Motor neuron (in vitro differentiated cells): Measurements from ENCODE around the gene GOLGA8J. TPM values are rescaled to one million over a fixed set of nuclear protein-coding genes. Genes with fewer than 3 reads are reported as not detected.
A peak's percentile ranks its signal among the peaks of the same experiment; 100 is the strongest.
"Not testable (repeated sequence)": the region's sequence is repeated elsewhere in the genome, so short reads cannot be mapped to it uniquely, and the experiment has no call there.

Experiments used
- ATAC-seq, 8 experiments: fragments of 200-7000 bp; cut with Tn5 transposase; replicated peaks in 6 of 8; 2 replicates each; pipeline ENCODE4 v1.8.0; 2021; ENCODE audit warnings: mild to moderate bottlenecking in 8 of 8, moderate library complexity in 8 of 8
- H3K27ac ChIP-seq, 2 donors: fragments of 250-450 bp; sonication (Bioruptor Pico); 2 replicates each; pipeline ENCODE4 v1.9.0; 2021; ENCODE audit warnings: antibody characterized with exemption in 2 of 2, mild to moderate bottlenecking in 2 of 2, moderate library complexity in 1 of 2
- H3K4me1 ChIP-seq, 2 donors: fragments of 250-450 bp; sonication (Bioruptor Pico); replicated peaks in 1 of 2; 2 replicates each; pipeline ENCODE4 v1.6.1; 2021; ENCODE audit warnings: antibody characterized with exemption in 2 of 2, mild to moderate bottlenecking in 2 of 2, moderate library complexity in 1 of 2
- H3K4me3 ChIP-seq, 5 donors: fragments of 250-450 bp; sonication (Bioruptor Pico); 2 replicates each; pipeline ENCODE4 v1.9.0; 2021; ENCODE audit warnings: antibody characterized with exemption in 5 of 5, mild to moderate bottlenecking in 5 of 5, moderate library complexity in 4 of 5
- WGBS, 10 experiments: fragments of 450-650 bp; shearing (Covaris generic); methylation state at CpG; one replicate each; pipeline ENCODE4 v1.0.0; 2022; 5-methylcytosine and 5-hydroxymethylcytosine counted together
- in situ Hi-C, 9 experiments: fragments of 400-800 bp; cut with MboI; loops; one replicate each; pipeline ENCODE4 v1.15.0; 2021; ENCODE audit warnings: low sequenced_read_pairs in 9 of 9, low pct_unique_long_range_greater_than_20kb in 2 of 9; ENCODE audit not compliant: unreplicated experiment in 9 of 9
- total RNA-seq, 8 experiments: library from RNA; unstranded; fragments of 300-600 nt; gene quantifications; 2 replicates each; pipeline versions ENCODE4 v1.2.3 to v1.2.4, GENCODE V29; 2022

The GOLGA8J gene
- under 1 TPM in 5 of 8 experiments, not detected in 3; 0.11 to 0.71 (median 0.31) TPM for total RNA-seq

GRCh38 chr15:30082655-30083054 is at the start of gene GOLGA8J:
GOLGA8J (plus strand) TSS chr15:30082955; CDS start chr15:30083053, 98 bp downstream.
- no CpG with 5 or more reads among the region's 7 CpGs for WGBS, 10 experiments
- H3K27ac ChIP-seq, H3K4me1 ChIP-seq, ATAC-seq, H3K4me3 ChIP-seq, in situ Hi-C loops: not testable (repeated sequence)

GRCh38 chr15:30033211-30033610 is 49.5 kb upstream of the GOLGA8J start:
- ATAC-seq = no peak
- Histone ChIP-seq H3K27ac (no peak overlapping the region), H3K4me3 (no peak overlapping the region), H3K4me1 (no peaks in the 10 kb centered on the region)
- WGBS, 10 experiments = 0 to 94% (median 83%) methylated on average over 1 to 3 of the region's 3 CpGs; no CpG with 5 or more reads in 5 of the 10 experiments
- in situ Hi-C loops = no loop called here

- WGBS, 10 experiments = 14 to 100% (median 80%) methylated on average over 1 to 4 of the region's 4 CpGs; no CpG with 5 or more reads in 2 of the 10 experiments
- Histone ChIP-seq H3K4me3 (no peak overlapping the region), H3K27ac (no peak overlapping the region), H3K4me1 (no peaks in the 10 kb centered on the region)
- ATAC-seq = no peak
- in situ Hi-C loops = no loop called here
These were observed 49.0 kb upstream of the GOLGA8J start for GRCh38 chr15:30033763-30034162.

GRCh38 chr15:30036036-30036703 is 46.6 kb upstream of the GOLGA8J start:
- in situ Hi-C loops = no loop called here
- no peak overlapping the region for H3K27ac ChIP-seq
- 0 to 75% (median 58%) methylated on average over 2 to 6 of the region's 6 CpGs for WGBS, 10 experiments
- no peaks in the 10 kb centered on the region for H3K4me1 ChIP-seq
- peak in 2 of 8 experiments; percentile 26 to 45 for ATAC-seq
- no peak overlapping the region for H3K4me3 ChIP-seq

GRCh38 chr15:30038667-30039523 is 43.9 kb upstream of the GOLGA8J start:
- Histone ChIP-seq H3K4me1 (peaks cover 0 to 22% of the 10 kb centered on the region in 2 donors), H3K4me3 (no peak overlapping the region), H3K27ac (no peak overlapping the region)
- in situ Hi-C loops = no loop called here
- WGBS, 10 experiments = 0 to 100% (median 79%) methylated on average over 2 to 4 of the region's 5 CpGs; no CpG with 5 or more reads in 1 of the 10 experiments
- ATAC-seq = no peak

GRCh38 chr15:30041868-30042267 is 40.9 kb upstream of the GOLGA8J start:
- WGBS, 10 experiments = 26 to 80% (median 66%) methylated on average over 1 to 3 of the region's 3 CpGs; no CpG with 5 or more reads in 3 of the 10 experiments
- in situ Hi-C loops = no loop called here
- Histone ChIP-seq H3K4me3 (no peak overlapping the region), H3K27ac (no peak overlapping the region), H3K4me1 (peaks cover 0 to 22% of the 10 kb centered on the region in 2 donors)
- ATAC-seq = no peak

GRCh38 chr15:30042556-30042955 is 40.2 kb upstream of the GOLGA8J start:
- peaks cover 0 to 22% of the 10 kb centered on the region in 2 donors for H3K4me1 ChIP-seq
- peak in 1 of 8 experiments; percentile 40 for ATAC-seq
- in situ Hi-C loops = no loop called here
- H3K27ac ChIP-seq = no peak overlapping the region
- no peak overlapping the region for H3K4me3 ChIP-seq
- WGBS, 10 experiments = 48 to 100% (median 68%) methylated on average over 1 to 4 of the region's 4 CpGs; no CpG with 5 or more reads in 1 of the 10 experiments

- Histone ChIP-seq H3K4me3 (no peak overlapping the region), H3K4me1 (peaks cover 0 to 22% of the 10 kb centered on the region in 2 donors), H3K27ac (no peak overlapping the region)
- WGBS, 10 experiments = 0 to 75% (median 51%) methylated on average over 1 to 2 of the region's 2 CpGs; no CpG with 5 or more reads in 2 of the 10 experiments
- peak in 7 of 8 experiments; percentile 37 to 58 (median 41) for ATAC-seq
- in situ Hi-C loops = no loop called here
These were observed 39.5 kb upstream of the GOLGA8J start for GRCh38 chr15:30043211-30043655.

- no peak for ATAC-seq
- 67 to 100% (median 98%) methylated on average over 3 to 6 of the region's 42 CpGs; no CpG with 5 or more reads in 7 of the 10 experiments for WGBS, 10 experiments
These were observed 38.4 kb upstream of the GOLGA8J start for GRCh38 chr15:30044377-30044776.

GRCh38 chr15:30044826-30045225 is 37.9 kb upstream of the GOLGA8J start:
- H3K4me1 ChIP-seq = peaks cover 0 to 22% of the 10 kb centered on the region in 2 donors
- H3K27ac ChIP-seq, H3K4me3 ChIP-seq, in situ Hi-C loops, ATAC-seq: not testable (repeated sequence)
- 20 to 91% (median 58%) methylated on average over 3 to 10 of the region's 22 CpGs; no CpG with 5 or more reads in 7 of the 10 experiments for WGBS, 10 experiments

More at GRCh38 chr15:30044377-30044776, 38.4 kb upstream of the GOLGA8J start:
- H3K4me3 ChIP-seq = no peak overlapping the region
- H3K27ac ChIP-seq = no peak overlapping the region
- in situ Hi-C loops = no loop called here
- H3K4me1 ChIP-seq = peaks cover 0 to 22% of the 10 kb centered on the region in 2 donors

- H3K4me1 ChIP-seq = peaks cover 0 to 22% of the 10 kb centered on the region in 2 donors
- WGBS, 10 experiments = 10 to 49% (median 33%) methylated on average over 1 to 17 of the region's 26 CpGs; no CpG with 5 or more reads in 3 of the 10 experiments
- ATAC-seq = peak in 6 of 8 experiments; percentile 26 to 98 (median 92)
- H3K27ac ChIP-seq, H3K4me3 ChIP-seq, in situ Hi-C loops: not testable (repeated sequence)
These were observed 37.3 kb upstream of the GOLGA8J start for GRCh38 chr15:30045248-30046041.

- ATAC-seq = no peak
- H3K27ac ChIP-seq = no peak overlapping the region
- 0 to 80% (median 41%) methylated on average over 1 to 2 of the region's 2 CpGs; no CpG with 5 or more reads in 1 of the 10 experiments for WGBS, 10 experiments
- H3K4me3 ChIP-seq = no peak overlapping the region
- in situ Hi-C loops = no loop called here
- H3K4me1 ChIP-seq = peaks cover 0 to 22% of the 10 kb centered on the region in 2 donors
These were observed 36.3 kb upstream of the GOLGA8J start for GRCh38 chr15:30046430-30046829.
